ENCODE results near the gene INAFM2. TPM values are rescaled to one million over a fixed set of nuclear protein-coding genes. Genes with fewer than 3 reads are reported as not detected.

INAFM2 gene
- total and polyA plus RNA-seq, 12 donors = 19.8 to 63.9 (median 40.9) TPM

DNA sequence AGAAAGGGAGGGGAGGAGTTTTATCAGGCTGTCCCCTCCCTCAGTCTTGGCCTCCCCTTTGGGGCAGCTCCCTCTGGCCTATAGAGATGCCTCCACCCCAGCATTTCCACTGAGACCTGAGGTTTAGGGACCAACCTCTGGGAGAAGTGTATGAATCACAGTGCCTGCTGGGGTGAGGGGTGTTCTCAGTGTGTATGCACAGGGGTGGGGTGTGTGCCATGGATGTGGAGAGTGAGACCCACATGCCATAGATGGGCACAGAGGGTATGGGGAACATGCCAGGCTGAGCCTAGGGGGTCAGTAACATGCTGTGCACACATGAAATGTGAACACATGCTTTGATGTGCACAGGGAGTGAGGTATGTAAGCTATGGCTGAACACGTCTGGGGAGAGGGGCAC, 28.2 kb upstream of the INAFM2 start:
- intact Hi-C loops (cut with DNase I) = no loop called here
- peak overlapping the region in 1 of 10 donors; percentile 15 for H3K27ac ChIP-seq
- DNase-seq (no peak), ATAC-seq (peak in 1 of 8 donors; percentile 11)
- 53 to 64% methylated on average over 1 of the region's 1 CpG for WGBS, 2 donors
- TF ChIP-seq, protein P1, sequence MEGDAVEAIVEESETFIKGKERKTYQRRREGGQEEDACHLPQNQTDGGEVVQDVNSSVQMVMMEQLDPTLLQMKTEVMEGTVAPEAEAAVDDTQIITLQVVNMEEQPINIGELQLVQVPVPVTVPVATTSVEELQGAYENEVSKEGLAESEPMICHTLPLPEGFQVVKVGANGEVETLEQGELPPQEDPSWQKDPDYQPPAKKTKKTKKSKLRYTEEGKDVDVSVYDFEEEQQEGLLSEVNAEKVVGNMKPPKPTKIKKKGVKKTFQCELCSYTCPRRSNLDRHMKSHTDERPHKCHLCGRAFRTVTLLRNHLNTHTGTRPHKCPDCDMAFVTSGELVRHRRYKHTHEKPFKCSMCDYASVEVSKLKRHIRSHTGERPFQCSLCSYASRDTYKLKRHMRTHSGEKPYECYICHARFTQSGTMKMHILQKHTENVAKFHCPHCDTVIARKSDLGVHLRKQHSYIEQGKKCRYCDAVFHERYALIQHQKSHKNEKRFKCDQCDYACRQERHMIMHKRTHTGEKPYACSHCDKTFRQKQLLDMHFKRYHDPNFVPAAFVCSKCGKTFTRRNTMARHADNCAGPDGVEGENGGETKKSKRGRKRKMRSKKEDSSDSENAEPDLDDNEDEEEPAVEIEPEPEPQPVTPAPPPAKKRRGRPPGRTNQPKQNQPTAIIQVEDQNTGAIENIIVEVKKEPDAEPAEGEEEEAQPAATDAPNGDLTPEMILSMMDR (IDR thresholded peaks at IDR 0.05) = no peak
- H3K4me1 ChIP-seq = peaks cover 8 to 47% (median 29%) of the 10 kb centered on the region in 9 donors
- peaks cover 0 to 14% (median 8%) of the 10 kb centered on the region in 7 donors for H3K27me3 ChIP-seq
- H3K36me3 ChIP-seq = peaks cover 0 to 90% (median 0%) of the 10 kb centered on the region in 9 donors
- H3K9me3 ChIP-seq = peaks cover 0 to 11% (median 0%) of the 10 kb centered on the region in 11 donors
- H3K4me3 ChIP-seq = no peak overlapping the region

DNA sequence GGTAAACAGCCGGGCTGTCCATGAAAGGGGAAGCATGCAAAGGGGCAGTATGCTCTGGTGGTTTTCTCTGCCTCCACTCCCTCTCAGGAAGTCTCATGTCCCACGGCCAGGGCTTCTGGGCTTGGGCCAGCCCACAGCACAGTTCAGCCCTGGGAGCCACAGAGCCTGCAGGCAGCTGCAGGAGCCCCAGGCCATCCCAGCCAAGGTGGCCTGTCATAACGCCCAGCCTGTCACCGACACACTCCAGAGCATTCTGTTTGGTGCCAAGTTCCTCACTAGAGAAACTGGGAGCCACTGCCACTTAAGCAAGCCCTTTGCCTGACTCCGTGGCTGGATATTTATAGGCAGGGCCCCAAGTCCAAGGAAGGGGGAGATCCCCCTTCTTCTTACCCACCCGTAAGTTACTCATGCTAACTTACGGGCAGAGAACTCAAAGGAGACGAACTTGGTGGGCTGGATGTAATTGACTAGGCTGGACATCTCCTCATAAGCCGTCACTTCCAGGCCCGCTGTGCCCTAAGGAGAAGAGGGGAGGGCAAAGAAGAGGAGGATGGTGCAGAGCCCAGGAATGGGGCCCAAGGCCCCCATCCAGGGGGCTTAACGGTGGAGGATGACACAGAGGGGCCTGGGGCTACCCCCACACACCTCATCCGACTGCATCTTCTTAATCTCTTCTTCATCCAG, 27.5 kb upstream of the INAFM2 start:
- ATAC-seq = peak; percentile 83 to 97 (median 93)
- H3K4me1 ChIP-seq = peaks cover 7 to 45% (median 29%) of the 10 kb centered on the region in 9 donors
- peaks cover 0 to 18% (median 0%) of the 10 kb centered on the region in 11 donors for H3K9me3 ChIP-seq
- H3K4me3 ChIP-seq = no peak overlapping the region
- WGBS, 2 donors = 25 to 45% methylated on average over 11 to 12 of the region's 12 CpGs
- H3K36me3 ChIP-seq = peaks cover 0 to 90% (median 0%) of the 10 kb centered on the region in 9 donors
- peak; percentile 75 to 77 for DNase-seq
- H3K27me3 ChIP-seq = peaks cover 0 to 13% (median 8%) of the 10 kb centered on the region in 7 donors
- TF ChIP-seq, protein P1 (IDR thresholded peaks at IDR 0.05) = no peak
- intact Hi-C loops (cut with DNase I) = no loop called here
- H3K27ac ChIP-seq = peak overlapping the region in 7 of 10 donors; percentile 14 to 64 (median 30)

DNA sequence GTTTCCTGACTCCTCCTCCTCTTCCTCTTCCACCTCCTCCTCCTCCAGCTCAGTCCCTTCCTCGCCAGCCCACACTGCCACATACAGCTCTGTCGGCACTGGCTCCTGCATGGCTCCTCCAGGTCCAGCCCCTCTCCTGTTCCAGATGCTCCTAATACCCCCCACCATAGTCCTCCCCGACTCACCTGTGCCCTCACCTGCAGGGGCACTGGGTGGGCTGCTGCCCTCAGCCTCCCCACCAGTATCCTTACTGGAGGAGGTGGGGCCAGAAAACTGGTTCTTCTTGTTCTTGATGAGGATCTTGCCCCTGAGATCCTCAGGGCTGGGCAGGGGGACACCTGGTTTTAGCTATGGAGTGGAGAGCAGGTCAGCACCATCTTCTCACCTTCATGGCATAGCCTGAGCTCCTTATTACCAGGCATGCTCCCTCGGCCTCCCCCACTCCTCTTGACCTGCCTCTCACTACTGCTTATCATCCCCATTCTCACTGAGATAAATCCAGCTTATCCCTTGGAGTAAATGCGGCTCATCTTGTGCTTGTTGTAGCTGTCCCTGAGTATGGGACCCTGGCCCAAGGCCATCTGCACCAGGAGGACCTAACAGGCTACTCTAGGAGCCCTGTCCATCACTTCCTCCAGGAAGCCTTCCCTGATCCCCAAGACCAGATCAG, 26.8 kb upstream of the INAFM2 start:
- peaks cover 4 to 45% (median 26%) of the 10 kb centered on the region in 9 donors for H3K4me1 ChIP-seq
- 64 to 71% methylated on average over 5 of the region's 5 CpGs for WGBS, 2 donors
- ATAC-seq = peak in 3 of 8 donors; percentile 5 to 31 (median 5)

DNA sequence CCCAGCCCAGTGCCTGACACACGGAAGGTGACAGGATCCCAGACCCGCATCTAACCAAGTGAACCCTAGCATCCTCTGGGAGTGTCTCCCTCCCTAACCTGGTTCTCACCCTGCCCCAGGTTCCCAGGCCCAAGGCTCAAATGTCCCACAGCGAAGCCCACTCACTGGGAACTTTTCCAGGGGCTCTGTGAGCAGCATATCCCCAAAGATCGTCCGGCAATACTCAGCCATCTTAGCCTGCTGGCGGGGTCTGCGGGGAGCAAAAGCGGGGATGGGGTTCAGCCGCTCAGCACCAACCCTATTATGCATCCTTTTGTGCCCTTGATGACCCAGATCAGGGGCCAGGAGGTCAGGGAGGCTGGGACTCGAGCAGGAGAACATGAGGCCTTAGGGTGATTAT, 26.1 kb upstream of the INAFM2 start:
- Histone ChIP-seq H3K36me3 (peaks cover 0 to 90% (median 0%) of the 10 kb centered on the region in 9 donors), H3K9me3 (peaks cover 0 to 18% (median 0%) of the 10 kb centered on the region in 11 donors), H3K4me1 (peaks cover 4 to 48% (median 29%) of the 10 kb centered on the region in 9 donors), H3K27ac (no peak overlapping the region), H3K27me3 (peaks cover 0 to 4% (median 0%) of the 10 kb centered on the region in 7 donors), H3K4me3 (no peak overlapping the region)
- no peak for DNase-seq
- WGBS, 2 donors = 93 to 95% methylated on average over 10 of the region's 10 CpGs
- intact Hi-C loops (cut with DNase I) = no loop called here
- no peak for ATAC-seq
- TF ChIP-seq, protein P1 (IDR thresholded peaks at IDR 0.05) = no peak

More for the DNA sequence above, 26.8 kb upstream of the INAFM2 start:
- Histone ChIP-seq H3K9me3 (peaks cover 0 to 18% (median 0%) of the 10 kb centered on the region in 11 donors), H3K27ac (peak overlapping the region in 5 of 10 donors; percentile 29 to 64 (median 34)), H3K36me3 (peaks cover 0 to 90% (median 0%) of the 10 kb centered on the region in 9 donors), H3K27me3 (peaks cover 0 to 9% (median 5%) of the 10 kb centered on the region in 7 donors), H3K4me3 (no peak overlapping the region)
- TF ChIP-seq, protein P1 (IDR thresholded peaks at IDR 0.05) = no peak
- intact Hi-C loops (cut with DNase I) = no loop called here
- no peak for DNase-seq

Measured in heart right ventricle (tissue), 16 donors.